HEK293 (cell line): ENCODE data around the gene MSH4.
"Not testable (repeated sequence)": the region's sequence is repeated elsewhere in the genome, so short reads cannot be mapped to it uniquely, and the experiment has no call there.

Experiments used
- CTCF ChIA-PET: fragments of 350-600 bp; formaldehyde crosslinking; extraction: SDS; loops from one replicate; lab custom pipeline; 2021; ENCODE audit warnings: antibody characterized with exemption; lab: Yijun Ruan, JAX
- POLR2A ChIA-PET: fragments of 300-600 bp; formaldehyde crosslinking; extraction: SDS; loops from one replicate; lab custom pipeline; 2020; ENCODE audit warnings: antibody characterized with exemption, inconsistent platforms; lab: Yijun Ruan, JAX
- H3K27ac ChIP-seq: fragments of 200-500 bp; sonication (Bioruptor generic); 2 replicates; pipeline ENCODE4 v1.5.1; 2014; ENCODE audit warnings: low read depth, low read length, control low read depth, inconsistent platforms; ENCODE audit errors: extremely low read depth
- H3K36me3 ChIP-seq, 2 experiments: fragments of 200-500 bp in 1 of 2; sonication (Bioruptor generic) in 1 of 2; 1 replicate in 1 of 2; 2 replicates in 1 of 2; pipeline ENCODE4 v1.5.1; 2014 to 2017; ENCODE audit warnings: inconsistent platforms in 2 of 2, low read length in 2 of 2; ENCODE audit not compliant: control insufficient read depth in 2 of 2, insufficient read depth in 1 of 2
- H3K4me1 ChIP-seq: fragments of 200-500 bp; sonication (Bioruptor generic); 2 replicates; pipeline ENCODE4 v1.5.1; 2014; ENCODE audit warnings: mild to moderate bottlenecking, low read length, inconsistent platforms; ENCODE audit not compliant: control insufficient read depth, insufficient read depth
- H3K4me3 ChIP-seq: 2 replicates; pipeline ENCODE4 v1.5.1; 2011; ENCODE audit warnings: low read depth, mild to moderate bottlenecking, control low read depth, low read length, moderate library complexity
- H3K9me3 ChIP-seq: fragments of 200-500 bp; sonication (Bioruptor generic); 2 replicates; pipeline ENCODE4 v1.5.1; 2014; ENCODE audit warnings: low read depth, low read length, inconsistent platforms; ENCODE audit not compliant: control insufficient read depth, insufficient read depth
- HOXD13 ChIP-seq: sonication (generic); formaldehyde crosslinking; IDR thresholded peaks from 2 replicates; pipeline ENCODE4 v1.8.0; 2022; ENCODE audit warnings: missing genetic modification reagents, borderline replicate concordance
- KLF10 ChIP-seq: fragments of 450-650 bp; IDR thresholded peaks from 2 replicates; pipeline ENCODE4 v1.5.1; 2018; ENCODE audit warnings: missing biosample characterization, mild to moderate bottlenecking, missing genetic modification characterization
- KLF8 ChIP-seq: fragments of 450-650 bp; formaldehyde crosslinking; IDR thresholded peaks from 2 replicates; pipeline ENCODE4 v1.5.1; 2016; ENCODE audit warnings: missing biosample characterization, missing genetic modification characterization
- SETDB1 ChIP-seq: IDR thresholded peaks from one replicate; pipeline ENCODE4 v1.6.1; 2017; ENCODE audit warnings: mild to moderate bottlenecking, low read length, moderate library complexity, mixed read lengths; ENCODE audit not compliant: insufficient read length
- SP7 ChIP-seq: fragments of 450-650 bp; formaldehyde crosslinking; IDR thresholded peaks from 2 replicates; pipeline ENCODE4 v1.5.1; 2016; ENCODE audit warnings: missing biosample characterization, missing genetic modification characterization
- ZNF146 ChIP-seq: fragments of 450-650 bp; formaldehyde crosslinking; IDR thresholded peaks from 2 replicates; pipeline ENCODE4 v1.5.1; 2016; ENCODE audit warnings: missing biosample characterization, missing genetic modification characterization
- ZNF548 ChIP-seq: fragments of 450-650 bp; formaldehyde crosslinking; IDR thresholded peaks from 2 replicates; pipeline ENCODE4 v1.5.1; 2016; ENCODE audit warnings: missing biosample characterization, missing genetic modification characterization
- ZNF621 ChIP-seq: fragments of 450-650 bp; formaldehyde crosslinking; IDR thresholded peaks from 2 replicates; pipeline ENCODE4 v1.5.1; 2017; ENCODE audit warnings: missing biosample characterization, missing genetic modification characterization
- ZNF629 ChIP-seq: fragments of 450-650 bp; formaldehyde crosslinking; IDR thresholded peaks from 2 replicates; pipeline ENCODE4 v1.5.1; 2017; ENCODE audit warnings: missing biosample characterization, missing genetic modification characterization
- ZNF76 ChIP-seq: fragments of 450-650 bp; formaldehyde crosslinking; IDR thresholded peaks from 2 replicates; pipeline ENCODE4; 2016; ENCODE audit warnings: low read depth, missing biosample characterization, missing genetic modification characterization, borderline replicate concordance
- ZNF777 ChIP-seq: fragments of 450-650 bp; formaldehyde crosslinking; IDR thresholded peaks from 2 replicates; pipeline ENCODE4 v1.5.1; 2017; ENCODE audit warnings: missing biosample characterization, missing genetic modification characterization, borderline replicate concordance
- ZNF837 ChIP-seq: fragments of 450-650 bp; formaldehyde crosslinking; IDR thresholded peaks from 2 replicates; pipeline ENCODE4 v1.5.1; 2016; ENCODE audit warnings: missing biosample characterization, missing genetic modification characterization
- TF ChIP-seq, protein P1 (sequence below): fragments of 450-650 bp; formaldehyde crosslinking; IDR thresholded peaks from 2 replicates; pipeline ENCODE4 v1.5.1; 2016; ENCODE audit warnings: missing biosample characterization, missing genetic modification characterization
- TF ChIP-seq, protein P2 (sequence below): fragments of 450-650 bp; formaldehyde crosslinking; IDR thresholded peaks from 2 replicates; pipeline ENCODE4 v1.5.1; 2016; ENCODE audit warnings: missing biosample characterization, missing genetic modification characterization, borderline replicate concordance
- TF ChIP-seq, protein P3 (sequence below): IDR thresholded peaks from 2 replicates; pipeline ENCODE4 v1.6.1; 2011; ENCODE audit warnings: mild to moderate bottlenecking, low read depth, low read length, borderline replicate concordance
- TF ChIP-seq, protein P4 (sequence below): fragments of 450-650 bp; formaldehyde crosslinking; conservative IDR thresholded peaks from 2 replicates; pipeline ENCODE4 v1.5.1; 2016; ENCODE audit warnings: low read depth, missing biosample characterization, missing genetic modification characterization
- TF ChIP-seq, protein P5 (sequence below): fragments of 450-650 bp; formaldehyde crosslinking; IDR thresholded peaks from 2 replicates; pipeline ENCODE4 v1.5.1; 2017; ENCODE audit warnings: missing biosample characterization, missing genetic modification characterization

Gene MSH4

DNA sequence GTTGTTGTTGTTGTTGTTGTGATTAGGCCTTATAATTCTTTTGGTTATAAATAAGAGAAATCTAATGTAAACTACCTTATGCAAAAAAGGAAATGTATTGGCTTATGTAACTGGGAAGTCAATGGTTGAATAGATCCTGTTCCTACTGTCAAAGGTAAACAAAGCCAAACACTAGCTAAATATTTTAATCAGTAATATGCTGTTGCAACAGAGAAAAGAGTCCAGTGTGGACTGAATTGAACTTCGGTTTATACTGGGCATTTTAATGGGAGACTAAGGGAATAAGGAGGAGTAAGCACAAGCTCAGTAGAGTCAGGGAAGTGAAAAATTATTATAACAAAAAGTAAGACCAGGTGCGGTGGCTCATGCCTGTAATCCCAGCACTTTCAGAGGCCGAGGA is 15.4 kb downstream of the MSH4 start:
- H3K27ac ChIP-seq = no peak overlapping the region
- H3K36me3 ChIP-seq = no peaks in the 10 kb centered on the region; a peak in 1 of 3 replicates
- TF ChIP-seq, protein P1, sequence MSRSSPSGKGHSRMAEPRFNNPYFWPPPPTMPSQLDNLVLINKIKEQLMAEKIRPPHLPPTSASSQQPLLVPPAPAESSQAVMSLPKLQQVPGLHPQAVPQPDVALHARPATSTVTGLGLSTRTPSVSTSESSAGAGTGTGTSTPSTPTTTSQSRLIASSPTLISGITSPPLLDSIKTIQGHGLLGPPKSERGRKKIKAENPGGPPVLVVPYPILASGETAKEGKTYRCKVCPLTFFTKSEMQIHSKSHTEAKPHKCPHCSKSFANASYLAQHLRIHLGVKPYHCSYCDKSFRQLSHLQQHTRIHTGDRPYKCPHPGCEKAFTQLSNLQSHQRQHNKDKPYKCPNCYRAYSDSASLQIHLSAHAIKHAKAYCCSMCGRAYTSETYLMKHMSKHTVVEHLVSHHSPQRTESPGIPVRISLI (tag by site-specific recombination) = no peak
- TF ChIP-seq, protein P2, sequence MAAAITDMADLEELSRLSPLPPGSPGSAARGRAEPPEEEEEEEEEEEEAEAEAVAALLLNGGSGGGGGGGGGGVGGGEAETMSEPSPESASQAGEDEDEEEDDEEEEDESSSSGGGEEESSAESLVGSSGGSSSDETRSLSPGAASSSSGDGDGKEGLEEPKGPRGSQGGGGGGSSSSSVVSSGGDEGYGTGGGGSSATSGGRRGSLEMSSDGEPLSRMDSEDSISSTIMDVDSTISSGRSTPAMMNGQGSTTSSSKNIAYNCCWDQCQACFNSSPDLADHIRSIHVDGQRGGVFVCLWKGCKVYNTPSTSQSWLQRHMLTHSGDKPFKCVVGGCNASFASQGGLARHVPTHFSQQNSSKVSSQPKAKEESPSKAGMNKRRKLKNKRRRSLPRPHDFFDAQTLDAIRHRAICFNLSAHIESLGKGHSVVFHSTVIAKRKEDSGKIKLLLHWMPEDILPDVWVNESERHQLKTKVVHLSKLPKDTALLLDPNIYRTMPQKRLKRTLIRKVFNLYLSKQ (tag by site-specific recombination) = no peak
- TF ChIP-seq ZNF629 (tag by site-specific recombination) (no peak), ZNF76 (tag by site-specific recombination) (no peak), SP7 (tag by site-specific recombination) (no peak), HOXD13 (CRISPR knock-in tag) (no peak), KLF10 (tag by site-specific recombination) (no peak)
- TF ChIP-seq, protein P3, sequence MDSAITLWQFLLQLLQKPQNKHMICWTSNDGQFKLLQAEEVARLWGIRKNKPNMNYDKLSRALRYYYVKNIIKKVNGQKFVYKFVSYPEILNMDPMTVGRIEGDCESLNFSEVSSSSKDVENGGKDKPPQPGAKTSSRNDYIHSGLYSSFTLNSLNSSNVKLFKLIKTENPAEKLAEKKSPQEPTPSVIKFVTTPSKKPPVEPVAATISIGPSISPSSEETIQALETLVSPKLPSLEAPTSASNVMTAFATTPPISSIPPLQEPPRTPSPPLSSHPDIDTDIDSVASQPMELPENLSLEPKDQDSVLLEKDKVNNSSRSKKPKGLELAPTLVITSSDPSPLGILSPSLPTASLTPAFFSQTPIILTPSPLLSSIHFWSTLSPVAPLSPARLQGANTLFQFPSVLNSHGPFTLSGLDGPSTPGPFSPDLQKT = no peak
- ChIA-PET CTCF (no interaction called here), POLR2A (no interaction called here)
- no peaks in the 10 kb centered on the region for H3K9me3 ChIP-seq
- no peaks in the 10 kb centered on the region for H3K4me1 ChIP-seq
- H3K4me3 ChIP-seq = no peak overlapping the region

DNA sequence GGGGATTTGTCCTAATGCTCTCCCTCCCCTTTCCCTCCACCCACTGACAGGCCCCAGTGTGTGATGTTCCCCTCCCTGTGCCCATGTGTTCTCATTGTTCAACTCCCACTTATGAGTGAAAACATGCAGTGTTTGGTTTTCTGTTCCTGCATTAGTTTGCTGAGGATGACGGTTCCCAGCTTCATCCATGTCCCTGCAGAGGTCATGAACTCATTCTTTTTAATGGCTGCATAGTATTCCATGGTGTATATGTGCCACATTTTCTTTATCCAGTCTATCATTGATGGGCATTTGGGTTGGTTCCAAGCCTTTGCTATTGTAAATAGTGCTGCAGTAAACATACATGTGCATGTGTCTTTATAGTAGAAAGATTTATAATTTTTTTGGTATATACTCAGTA is 26.9 kb downstream of the MSH4 start:
- H3K9me3 ChIP-seq, CTCF ChIA-PET, H3K36me3 ChIP-seq, H3K27ac ChIP-seq, POLR2A ChIA-PET, H3K4me3 ChIP-seq, H3K4me1 ChIP-seq: not testable (repeated sequence)
- TF ChIP-seq ZNF146 (tag by site-specific recombination) = peak; percentile 51; the same call in 1 of the 2 replicates

DNA sequence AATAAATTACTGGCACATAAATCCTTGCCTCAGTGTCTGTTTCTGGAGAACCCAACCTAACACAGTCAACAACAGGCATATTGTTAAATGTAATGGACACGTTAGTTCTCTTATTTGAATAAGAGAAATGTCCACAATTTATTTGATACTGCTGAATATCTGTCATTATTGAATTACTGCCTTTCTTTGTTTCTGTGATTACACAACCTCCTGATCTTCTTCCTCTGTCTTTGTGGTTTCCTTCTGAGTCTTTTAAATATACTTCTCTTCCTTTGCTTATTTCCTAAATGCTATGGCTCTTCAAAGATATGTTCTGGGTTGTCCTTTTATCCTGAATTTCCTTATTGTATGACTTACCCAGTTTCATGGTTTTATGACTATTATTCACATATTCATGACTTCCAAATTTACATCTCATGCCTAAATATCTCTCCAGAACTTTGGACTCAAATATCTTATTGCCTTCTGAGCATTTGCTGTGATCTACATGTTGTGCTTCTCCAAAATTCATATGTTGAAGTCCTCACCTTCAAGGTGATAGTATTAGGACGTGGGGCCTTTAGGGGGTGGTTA is 39.9 kb downstream of the MSH4 start:
- no peak overlapping the region for H3K4me3 ChIP-seq
- TF ChIP-seq, protein P4, sequence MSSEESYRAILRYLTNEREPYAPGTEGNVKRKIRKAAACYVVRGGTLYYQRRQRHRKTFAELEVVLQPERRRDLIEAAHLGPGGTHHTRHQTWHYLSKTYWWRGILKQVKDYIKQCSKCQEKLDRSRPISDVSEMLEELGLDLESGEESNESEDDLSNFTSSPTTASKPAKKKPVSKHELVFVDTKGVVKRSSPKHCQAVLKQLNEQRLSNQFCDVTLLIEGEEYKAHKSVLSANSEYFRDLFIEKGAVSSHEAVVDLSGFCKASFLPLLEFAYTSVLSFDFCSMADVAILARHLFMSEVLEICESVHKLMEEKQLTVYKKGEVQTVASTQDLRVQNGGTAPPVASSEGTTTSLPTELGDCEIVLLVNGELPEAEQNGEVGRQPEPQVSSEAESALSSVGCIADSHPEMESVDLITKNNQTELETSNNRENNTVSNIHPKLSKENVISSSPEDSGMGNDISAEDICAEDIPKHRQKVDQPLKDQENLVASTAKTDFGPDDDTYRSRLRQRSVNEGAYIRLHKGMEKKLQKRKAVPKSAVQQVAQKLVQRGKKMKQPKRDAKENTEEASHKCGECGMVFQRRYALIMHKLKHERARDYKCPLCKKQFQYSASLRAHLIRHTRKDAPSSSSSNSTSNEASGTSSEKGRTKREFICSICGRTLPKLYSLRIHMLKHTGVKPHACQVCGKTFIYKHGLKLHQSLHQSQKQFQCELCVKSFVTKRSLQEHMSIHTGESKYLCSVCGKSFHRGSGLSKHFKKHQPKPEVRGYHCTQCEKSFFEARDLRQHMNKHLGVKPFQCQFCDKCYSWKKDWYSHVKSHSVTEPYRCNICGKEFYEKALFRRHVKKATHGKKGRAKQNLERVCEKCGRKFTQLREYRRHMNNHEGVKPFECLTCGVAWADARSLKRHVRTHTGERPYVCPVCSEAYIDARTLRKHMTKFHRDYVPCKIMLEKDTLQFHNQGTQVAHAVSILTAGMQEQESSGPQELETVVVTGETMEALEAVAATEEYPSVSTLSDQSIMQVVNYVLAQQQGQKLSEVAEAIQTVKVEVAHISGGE (tag by site-specific recombination) = no peak
- no peak for TF ChIP-seq ZNF548
- no peak for TF ChIP-seq ZNF837 (tag by site-specific recombination)
- no peak for TF ChIP-seq ZNF621 (tag by site-specific recombination)
- no peak for TF ChIP-seq SETDB1
- TF ChIP-seq, protein P5, sequence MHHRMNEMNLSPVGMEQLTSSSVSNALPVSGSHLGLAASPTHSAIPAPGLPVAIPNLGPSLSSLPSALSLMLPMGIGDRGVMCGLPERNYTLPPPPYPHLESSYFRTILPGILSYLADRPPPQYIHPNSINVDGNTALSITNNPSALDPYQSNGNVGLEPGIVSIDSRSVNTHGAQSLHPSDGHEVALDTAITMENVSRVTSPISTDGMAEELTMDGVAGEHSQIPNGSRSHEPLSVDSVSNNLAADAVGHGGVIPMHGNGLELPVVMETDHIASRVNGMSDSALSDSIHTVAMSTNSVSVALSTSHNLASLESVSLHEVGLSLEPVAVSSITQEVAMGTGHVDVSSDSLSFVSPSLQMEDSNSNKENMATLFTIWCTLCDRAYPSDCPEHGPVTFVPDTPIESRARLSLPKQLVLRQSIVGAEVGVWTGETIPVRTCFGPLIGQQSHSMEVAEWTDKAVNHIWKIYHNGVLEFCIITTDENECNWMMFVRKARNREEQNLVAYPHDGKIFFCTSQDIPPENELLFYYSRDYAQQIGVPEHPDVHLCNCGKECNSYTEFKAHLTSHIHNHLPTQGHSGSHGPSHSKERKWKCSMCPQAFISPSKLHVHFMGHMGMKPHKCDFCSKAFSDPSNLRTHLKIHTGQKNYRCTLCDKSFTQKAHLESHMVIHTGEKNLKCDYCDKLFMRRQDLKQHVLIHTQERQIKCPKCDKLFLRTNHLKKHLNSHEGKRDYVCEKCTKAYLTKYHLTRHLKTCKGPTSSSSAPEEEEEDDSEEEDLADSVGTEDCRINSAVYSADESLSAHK (tag by site-specific recombination) = no peak
- no peak for TF ChIP-seq ZNF777
- TF ChIP-seq KLF8 (tag by site-specific recombination) = no peak
- TF ChIP-seq, all 188 proteins: peak for 0
- H3K36me3 ChIP-seq = no peaks in the 10 kb centered on the region
- H3K9me3 ChIP-seq = no peaks in the 10 kb centered on the region
- POLR2A ChIA-PET = no interaction called here
- CTCF ChIA-PET = interaction anchor here (0.7 kb wide), 1 partner anchor 1240 kb away, joined by 3 read pairs; no protein-coding TSS in a partner anchor
- no peaks in the 10 kb centered on the region for H3K4me1 ChIP-seq
- H3K27ac ChIP-seq = no peak overlapping the region
